Stimulated activated CD8-positive, alpha-beta memory T cell treated with anti-CD3 and anti-CD28 coated beads, Interleukin-2, amount 100 ng/mL, for 1 hour (primary cell): ENCODE data around the gene WDR38.

ENCODE experiments used
- DNase-seq, 2 donors: peaks; one replicate each; pipeline ENCODE4 v3.0.0-alpha.2; 2020; ENCODE audit warnings: low read depth in 2 of 2

Gene WDR38

DNA sequence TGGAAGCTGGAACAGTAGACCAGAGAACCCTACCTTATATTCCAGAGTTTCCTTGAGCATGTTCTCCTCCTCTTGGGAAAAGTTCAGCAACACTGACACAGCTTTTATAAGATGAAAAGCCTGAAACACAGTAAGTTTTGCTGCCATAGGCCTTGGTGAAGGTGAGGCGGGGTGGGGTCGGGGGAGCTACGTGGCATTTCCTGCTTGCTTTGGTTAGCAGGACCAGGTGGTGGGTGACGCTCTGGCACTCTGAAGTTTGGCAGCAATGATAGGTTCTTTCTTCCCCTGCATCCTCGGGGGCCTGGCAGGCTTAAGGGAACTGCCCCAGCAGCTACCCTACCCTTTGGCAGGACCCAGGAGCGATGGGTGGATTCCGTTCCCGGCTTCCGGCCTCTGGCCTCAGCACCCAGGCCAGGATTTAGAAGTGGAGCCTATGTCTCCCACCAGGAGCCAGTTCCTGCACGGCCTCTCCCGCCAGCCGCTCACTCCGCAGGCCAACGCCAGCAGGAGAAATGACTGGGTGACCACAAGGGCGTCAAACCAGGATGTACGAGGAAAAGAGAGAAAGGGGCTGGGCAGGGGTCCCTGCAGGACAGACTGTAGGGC, 28.0 kb downstream of the WDR38 start:
- DNase-seq, result no peak

DNA sequence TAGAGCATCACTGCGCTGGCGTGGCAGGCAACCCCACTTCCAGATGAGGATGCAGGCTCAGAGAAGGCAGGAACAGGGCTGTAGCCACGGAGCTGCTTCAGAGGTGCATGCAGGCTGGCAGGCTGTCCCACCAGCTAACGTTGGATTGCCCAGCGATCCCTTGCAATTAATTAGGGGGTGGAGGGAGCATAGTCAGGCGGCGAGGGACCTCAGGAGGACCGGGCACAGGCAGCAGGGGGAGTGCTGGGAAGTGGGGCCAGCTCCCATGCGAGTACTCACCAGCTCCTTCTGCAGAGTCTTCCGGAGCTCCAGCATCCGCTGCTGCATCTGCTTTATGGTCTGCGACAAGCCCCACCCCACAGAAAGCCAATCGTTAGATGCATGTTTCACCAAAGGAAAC, 29.0 kb downstream of the WDR38 start:
- DNase-seq, result no peak

DNA sequence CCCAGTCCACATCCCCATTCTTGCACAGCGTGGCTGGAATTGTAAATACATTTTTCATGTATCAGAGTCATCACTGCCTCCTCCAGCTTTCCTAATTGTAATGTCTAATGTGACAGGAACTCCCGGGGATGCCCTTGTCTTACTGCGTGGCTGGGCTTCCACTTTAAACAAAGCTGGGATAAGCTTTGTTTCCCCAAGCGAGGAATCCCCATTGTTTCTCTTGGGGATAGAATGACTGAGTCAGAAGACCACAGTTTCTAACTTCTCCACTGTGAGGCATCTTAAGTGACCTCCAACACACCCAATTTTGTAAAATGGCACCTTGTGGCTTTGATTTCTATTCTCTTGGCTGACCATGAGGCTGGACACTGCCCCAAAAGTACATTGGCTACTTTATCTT, 31.1 kb downstream of the WDR38 start:
- no peak for DNase-seq

DNA sequence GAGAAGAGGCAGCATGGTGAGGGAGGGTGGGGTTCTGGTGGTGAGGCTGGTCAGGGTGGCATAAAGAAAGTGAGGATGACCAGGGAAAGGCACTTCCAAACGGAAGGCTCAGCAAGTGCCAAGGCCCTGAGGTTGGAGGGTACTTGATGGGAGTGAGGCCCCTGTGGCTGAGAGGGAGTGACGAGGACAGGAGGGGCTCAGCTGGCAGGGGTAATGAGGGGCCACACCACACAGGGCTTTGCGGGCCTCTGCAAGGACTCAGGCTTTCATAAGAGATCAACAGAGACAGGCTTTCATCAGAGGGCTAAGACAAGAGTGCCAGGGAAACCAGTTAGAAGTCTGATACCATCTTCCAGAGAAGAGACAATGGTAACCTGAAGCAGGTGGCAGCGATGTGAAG, 32.3 kb downstream of the WDR38 start:
- no peak for DNase-seq

DNA sequence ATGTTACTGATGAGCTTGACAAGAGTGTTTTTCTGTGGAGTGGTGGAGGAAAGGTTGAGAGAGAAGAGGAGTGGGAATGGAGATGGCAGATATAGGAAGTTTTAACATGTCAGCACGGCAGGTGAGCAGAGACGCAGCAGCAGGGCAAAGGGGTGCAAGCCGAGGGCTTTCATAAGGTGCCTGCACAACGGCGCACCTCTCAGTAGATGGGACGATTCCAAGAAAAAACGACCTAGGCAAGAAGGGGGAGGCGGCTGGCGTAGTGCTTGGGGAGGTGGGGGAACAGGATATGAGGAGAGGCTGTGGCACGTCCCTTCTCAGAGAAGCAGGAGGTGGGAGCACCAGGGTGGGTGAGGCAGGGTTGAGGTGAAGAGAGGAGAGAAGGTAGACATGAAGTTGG, 33.2 kb downstream of the WDR38 start:
- DNase-seq, result no peak

DNA sequence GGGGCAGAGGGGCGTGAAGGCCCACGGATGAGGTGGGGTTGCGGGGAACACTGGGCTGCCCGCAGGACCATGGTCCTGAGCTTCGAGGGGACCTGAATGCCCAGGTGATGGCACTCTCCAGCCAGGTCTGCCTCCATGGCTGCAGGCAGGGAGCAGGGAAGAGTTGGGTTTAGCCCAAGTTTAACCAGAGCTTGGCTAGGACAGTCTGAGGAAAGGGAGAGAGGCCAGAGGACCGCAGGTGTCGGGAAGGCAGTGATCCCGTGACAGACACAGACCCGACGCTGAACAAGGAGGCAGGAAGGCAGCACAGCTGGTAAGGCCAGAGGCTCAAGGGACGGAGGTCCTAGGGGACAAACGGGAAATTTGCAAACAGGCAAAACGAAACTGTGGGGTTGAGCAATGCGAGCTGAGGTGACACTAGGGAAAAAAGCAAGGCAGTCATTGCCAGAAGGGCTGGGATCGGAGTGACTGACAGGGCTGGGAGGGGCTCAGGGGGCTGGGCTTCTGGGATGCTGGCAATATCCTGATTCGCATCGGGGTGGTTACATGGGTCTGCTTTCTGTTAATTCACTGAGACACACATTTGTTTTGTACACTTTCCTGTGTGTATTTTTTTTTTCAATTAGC, 33.7 kb downstream of the WDR38 start:
- no peak for DNase-seq

DNA sequence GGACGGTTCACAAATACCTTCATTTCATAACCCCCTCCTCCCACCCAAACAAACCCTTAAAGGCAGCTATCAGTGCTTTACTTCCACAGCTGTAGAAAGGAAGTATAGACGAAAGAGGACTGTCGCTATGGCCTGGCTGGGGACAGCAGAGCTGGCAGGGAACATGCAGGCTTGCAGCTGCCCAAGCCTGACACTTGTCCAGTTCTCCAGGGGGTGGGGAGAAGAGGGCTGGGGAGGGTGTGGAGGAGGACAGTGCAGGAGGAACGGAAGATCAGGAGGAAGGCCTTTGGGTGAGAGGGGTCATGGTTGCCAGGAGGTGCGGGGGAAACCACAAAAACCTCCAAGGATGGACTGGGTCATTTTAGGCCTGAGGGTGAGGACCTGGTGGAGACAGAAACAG, 34.6 kb downstream of the WDR38 start:
- DNase-seq, result no peak

DNA sequence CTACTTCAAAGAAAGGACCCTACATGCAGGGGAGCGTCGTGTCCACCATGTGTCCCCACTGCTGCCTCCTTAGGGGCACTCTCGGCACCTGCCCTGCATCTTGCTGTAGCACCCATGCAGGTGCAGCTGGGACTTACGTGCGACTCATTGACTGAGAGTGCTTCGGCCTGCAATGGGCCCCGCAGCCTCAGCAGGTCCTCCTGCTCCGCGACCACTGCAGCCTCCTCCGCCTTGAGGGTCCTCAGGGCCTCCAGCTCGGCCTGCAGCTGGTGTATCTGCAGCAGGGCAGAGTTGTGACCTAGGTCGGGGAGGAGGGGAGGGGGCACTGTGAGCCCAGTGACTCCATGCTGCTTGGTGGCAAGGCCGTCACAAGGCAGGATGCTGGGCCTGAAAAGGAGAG, 35.7 kb downstream of the WDR38 start:
- no peak for DNase-seq

DNA sequence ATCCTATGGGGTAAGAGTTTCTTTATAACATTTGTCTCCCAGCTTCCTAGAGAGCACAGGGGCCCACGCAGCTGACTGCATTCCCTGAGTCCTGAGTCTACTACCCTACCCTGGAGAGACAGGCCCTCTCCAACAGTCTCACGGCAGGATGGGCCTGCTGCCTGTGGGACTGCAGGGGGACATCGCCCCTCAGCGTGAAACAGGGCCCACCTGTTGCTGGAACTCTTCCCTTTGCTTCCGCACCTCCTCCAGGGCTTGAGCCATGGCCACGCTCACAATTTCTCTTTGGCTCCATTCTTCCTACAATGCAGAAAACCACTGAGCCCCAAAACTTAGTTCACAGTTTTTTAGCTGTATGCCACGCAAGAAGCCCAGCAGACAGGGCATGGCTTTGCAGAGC, 36.9 kb downstream of the WDR38 start:
- no peak for DNase-seq

DNA sequence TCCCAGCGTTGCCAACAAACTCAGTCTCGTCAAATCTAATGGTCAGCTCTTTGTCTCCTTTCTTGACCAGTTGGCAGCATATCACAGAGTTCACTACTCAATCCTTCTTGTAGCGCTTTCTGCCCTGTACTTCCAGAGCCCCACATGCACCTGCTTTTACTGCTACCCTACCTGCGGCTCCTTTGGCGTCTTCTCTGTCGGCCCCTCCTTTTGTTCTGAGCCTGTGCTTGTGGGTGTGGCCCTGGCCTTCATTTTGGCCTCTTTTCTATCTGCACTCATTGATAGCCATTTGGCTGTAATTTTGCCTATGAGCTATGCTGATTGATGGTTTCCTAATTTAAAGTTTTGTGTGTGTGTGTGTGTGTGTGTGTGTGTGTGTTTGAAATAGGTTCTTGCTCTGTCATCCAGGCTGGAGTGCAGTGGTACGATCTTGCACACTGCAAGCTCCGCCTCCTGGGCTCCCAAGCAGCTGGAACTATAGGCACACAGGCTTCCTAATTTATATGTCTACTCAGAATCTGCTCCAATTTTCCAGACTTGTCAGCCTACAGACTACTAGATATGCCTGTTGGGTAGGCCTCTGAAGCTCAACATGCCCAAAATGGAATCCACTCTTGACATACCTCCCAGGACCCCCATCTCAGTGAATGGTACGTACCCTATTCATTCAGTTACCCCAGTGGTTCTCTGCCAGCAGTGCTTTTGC, 40.9 kb downstream of the WDR38 start:
- no peak for DNase-seq

DNA sequence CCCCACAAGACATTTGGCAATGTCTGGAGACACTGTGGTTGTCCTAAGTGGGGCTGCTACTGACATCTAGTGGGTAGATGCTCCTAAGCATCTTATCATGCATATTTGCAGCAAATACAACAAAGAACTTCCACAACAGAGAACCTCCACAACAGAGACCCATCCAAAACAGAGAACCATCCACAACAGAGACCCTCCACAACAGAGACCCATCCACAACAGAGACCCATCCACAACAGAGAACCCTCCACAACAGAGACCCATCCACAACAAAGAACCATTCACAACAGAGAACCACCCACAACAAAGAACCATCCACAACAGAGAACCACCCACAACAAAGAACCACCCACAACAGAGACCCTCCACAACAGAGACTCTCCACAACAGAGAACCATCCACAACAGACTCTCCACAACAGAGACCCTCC, 41.5 kb downstream of the WDR38 start:
- no peak for DNase-seq

DNA sequence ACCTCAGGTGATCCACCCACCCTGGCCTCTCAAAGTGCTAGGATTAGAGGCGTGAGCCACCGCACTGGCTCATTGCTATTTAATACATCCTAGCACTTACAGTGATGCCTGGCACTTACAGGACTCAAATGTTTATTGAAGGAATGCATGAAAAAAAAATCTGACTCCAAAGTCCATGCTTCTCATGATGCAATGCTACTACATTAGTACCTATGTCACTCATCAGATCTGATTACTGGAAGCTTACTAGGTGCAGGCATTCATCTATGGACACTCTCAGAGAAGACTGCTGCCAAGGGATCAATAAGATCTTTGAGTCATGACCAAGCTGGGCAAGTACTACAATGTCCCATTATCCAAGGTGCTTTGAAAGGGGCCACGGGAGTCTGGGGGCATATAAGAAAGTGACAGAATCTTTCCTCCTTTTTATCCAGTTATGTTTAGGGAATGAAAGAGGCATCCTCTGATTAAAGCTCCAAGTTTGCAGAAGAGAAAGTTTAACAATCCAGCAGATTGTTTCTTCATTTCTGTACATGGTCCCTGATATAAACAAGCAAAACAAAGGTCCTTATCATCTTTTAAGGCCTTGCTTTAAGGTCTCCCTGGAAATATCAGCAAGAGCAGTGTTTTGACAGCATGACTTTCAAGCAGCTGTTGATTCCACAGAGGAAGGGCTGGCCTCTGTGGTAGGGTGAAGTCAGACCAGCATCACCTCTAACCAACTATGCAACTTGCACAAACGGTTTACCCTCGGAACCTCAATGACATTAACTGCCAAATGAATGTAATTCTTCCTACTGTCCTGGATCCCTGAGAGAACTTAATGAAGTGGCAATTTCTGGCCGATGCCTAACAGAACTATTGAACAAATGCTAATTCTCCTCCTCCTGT, 44.6 kb downstream of the WDR38 start:
- no peak for DNase-seq

DNA sequence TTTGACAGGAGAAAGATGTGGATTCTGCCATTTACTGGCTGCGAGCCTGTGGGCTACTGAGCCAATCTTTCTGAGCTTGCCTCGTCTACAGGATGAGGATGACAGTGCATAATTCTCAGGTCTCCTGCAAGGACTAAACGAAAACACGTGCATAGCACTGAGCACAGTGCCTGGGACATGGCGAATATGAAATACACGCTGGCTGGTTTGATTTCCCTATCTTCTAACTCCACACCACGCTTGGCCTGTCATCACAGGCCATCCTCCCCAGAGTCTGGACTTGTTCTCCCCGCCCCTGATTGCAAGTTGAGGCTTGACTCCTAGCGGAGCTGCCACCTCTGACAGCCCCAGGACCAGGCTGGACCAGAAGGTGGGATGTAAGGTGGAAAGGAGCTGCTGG, 46.6 kb downstream of the WDR38 start:
- no peak for DNase-seq

DNA sequence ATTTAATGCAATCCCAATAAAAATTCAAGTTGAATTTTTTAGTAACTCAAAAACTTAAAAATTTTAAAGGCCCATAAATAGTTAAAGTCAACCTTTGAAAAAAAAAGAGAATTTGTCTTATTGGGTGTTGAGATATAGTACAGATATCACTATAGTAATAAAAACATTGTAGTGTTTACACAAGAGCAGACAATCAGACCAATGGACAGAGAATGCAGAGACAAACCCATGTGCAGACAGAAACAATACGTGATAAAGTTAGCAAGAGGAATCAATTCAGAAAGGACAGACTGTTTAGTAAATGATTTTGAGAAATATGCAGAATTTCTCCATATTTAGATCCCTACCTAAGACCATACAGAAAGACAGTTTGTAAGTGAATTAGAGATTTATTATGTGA, 53.7 kb downstream of the WDR38 start:
- DNase-seq, result no peak
